Prostate gland (tissue), 2 donors: ENCODE data around the gene C9.

Experiments
- CTCF ChIP-seq, 4 experiments: fragments of 200-600 bp in 2 of 4; fragments of 450-650 bp in 2 of 4; sonication (generic) in 2 of 4; IDR thresholded peaks; 1 replicate in 3 of 4; 2 replicates in 1 of 4; pipeline ENCODE4 v1.5.1; 2016 to 2019; ENCODE audit warnings: antibody characterized with exemption in 4 of 4, mild to moderate bottlenecking in 2 of 4, moderate library complexity in 2 of 4
- POLR2A ChIP-seq: fragments of 450-650 bp; IDR thresholded peaks from one replicate; pipeline ENCODE4 v1.6.1; 2016; ENCODE audit warnings: antibody characterized with exemption, mild to moderate bottlenecking

- TF ChIP-seq POLR2A (no peak), CTCF (IDR thresholded peaks at IDR 0.05) (no peak)
These were observed 104.2 kb downstream of the C9 start for GRCh38 chr5:39260095-39260494.
